Measurements from ENCODE around the gene UBR2. TPM values are rescaled to one million over a fixed set of nuclear protein-coding genes. Genes with fewer than 3 reads are reported as not detected.

Gene UBR2
- total and polyA plus RNA-seq, 2 of the 13 experiments (the other 11 are each of a cell fraction or from before 2014, with no cell fraction given) = 17.6 to 29.3 TPM

- H3K36me3 ChIP-seq (replicated peaks in 1 of 2; ENCODE audit: control insufficient read depth in 1 of 2, insufficient read depth in 2 of 2, low read length in 2 of 2) = peaks cover 16 to 40% of the 10 kb centered on the region in 2 experiments
- no peaks in the 10 kb centered on the region for H3K9me3 ChIP-seq (ENCODE audit: low read length)
- ChIA-PET POLR2A (interaction anchor here (1.2 kb wide), 1 partner anchor 52 kb away, joined by 4 read pairs; the partner anchor contains the start of gene TBCC), CTCF (ENCODE audit: low intra/inter-chr PET ratio, low total read pairs) (no interaction called here)
- no peak overlapping the region for H3K4me2 ChIP-seq (ENCODE audit: low read depth, low read length)
- no peak overlapping the region for H3K4me3 ChIP-seq (replicated peaks in 1 of 3; ENCODE audit: insufficient read depth in 1 of 3, low read depth in 2 of 3, low read length in 3 of 3)
- H3K27me3 ChIP-seq (ENCODE audit: control insufficient read depth in 1 of 2, insufficient read depth in 2 of 2, low read length in 2 of 2) = no peaks in the 10 kb centered on the region
- ATAC-seq (no peak), DNase-seq (ENCODE audit: low spot score) (no peak), FAIRE-seq (no peak)
- peak; percentile 58 for TF ChIP-seq RBM22 (optimal IDR thresholded peaks at IDR 0.05; ENCODE audit: low read length)
- TF ChIP-seq PHB2 (IDR thresholded peaks at IDR 0.05; ENCODE audit: partially characterized antibody) = no peak
- TF ChIP-seq THYN1 (CRISPR knock-in tag; IDR thresholded peaks at IDR 0.05; ENCODE audit: borderline replicate concordance, low read depth) = no peak
- TF ChIP-seq KMT2A (CRISPR knock-in tag; IDR thresholded peaks at IDR 0.05) = no peak
- no peak for TF ChIP-seq ZMYM3 (CRISPR knock-in tag; IDR thresholded peaks at IDR 0.05)
- no peaks in the 10 kb centered on the region for H3K79me2 ChIP-seq (ENCODE audit: insufficient read depth, low read length)
- H3K4me1 ChIP-seq (ENCODE audit: insufficient read depth, low read length) = no peaks in the 10 kb centered on the region
- BruUV-seq (replicated peaks) = no TSS peak
- H3K27ac ChIP-seq (ENCODE audit: extremely low read length, insufficient read depth, low read length) = no peak overlapping the region
- in situ Hi-C loops (cut with HindIII; ENCODE audit: extremely low pct_ligation_motif_present, low pct_unique_long_range_greater_than_20kb) = no loop called here
- no peak overlapping the region for H3K9ac ChIP-seq (ENCODE audit: insufficient read depth, low read depth, low read length)
- 98% methylated on average over 2 of the region's 2 CpGs for WGBS (ENCODE audit: low lambda C conversion rate)
- intact Hi-C loops (cut with micrococcal nuclease; ENCODE audit: unreplicated experiment) = no loop called here
- H4K20me1 ChIP-seq (ENCODE audit: insufficient read depth, low read length) = no peaks in the 10 kb centered on the region
- H2AFZ ChIP-seq (ENCODE audit: low read length) = no peak overlapping the region
These were observed 130.0 kb downstream of the UBR2 start for GRCh38 chr6:42693725-42694323.

GRCh38 chr6:42694586-42694985, 130.8 kb downstream of the UBR2 start:
- 94% methylated on average over 4 of the region's 4 CpGs for WGBS (ENCODE audit: low lambda C conversion rate)
- H4K20me1 ChIP-seq (ENCODE audit: insufficient read depth, low read length) = no peaks in the 10 kb centered on the region
- peaks cover 11 to 32% of the 10 kb centered on the region in 2 experiments for H3K36me3 ChIP-seq (replicated peaks in 1 of 2; ENCODE audit: control insufficient read depth in 1 of 2, insufficient read depth in 2 of 2, low read length in 2 of 2)
- FAIRE-seq = no peak
- H3K79me2 ChIP-seq (ENCODE audit: insufficient read depth, low read length) = no peaks in the 10 kb centered on the region
- H2AFZ ChIP-seq (ENCODE audit: low read length) = no peak overlapping the region
- no TSS peak for BruUV-seq (replicated peaks)
- ATAC-seq = no peak
- no peak overlapping the region for H3K4me3 ChIP-seq (replicated peaks in 1 of 3; ENCODE audit: insufficient read depth in 1 of 3, low read depth in 2 of 3, low read length in 3 of 3)
- in situ Hi-C loops (cut with HindIII; ENCODE audit: extremely low pct_ligation_motif_present, low pct_unique_long_range_greater_than_20kb) (no loop called here), intact Hi-C loops (cut with micrococcal nuclease; ENCODE audit: unreplicated experiment) (no loop called here)
- H3K4me2 ChIP-seq (ENCODE audit: low read depth, low read length) = no peak overlapping the region
- H3K9me3 ChIP-seq (ENCODE audit: low read length) = no peaks in the 10 kb centered on the region
- ChIA-PET CTCF (ENCODE audit: low intra/inter-chr PET ratio, low total read pairs) (no interaction called here), POLR2A (interaction anchor here (1.2 kb wide), 1 partner anchor 52 kb away, joined by 4 read pairs; the partner anchor contains the start of gene TBCC)
- H3K9ac ChIP-seq (ENCODE audit: insufficient read depth, low read depth, low read length) = no peak overlapping the region
- H3K27ac ChIP-seq (ENCODE audit: extremely low read length, insufficient read depth, low read length) = no peak overlapping the region
- no peaks in the 10 kb centered on the region for H3K4me1 ChIP-seq (ENCODE audit: insufficient read depth, low read length)
- DNase-seq (ENCODE audit: low spot score) = no peak
- no peaks in the 10 kb centered on the region for H3K27me3 ChIP-seq (ENCODE audit: control insufficient read depth in 1 of 2, insufficient read depth in 2 of 2, low read length in 2 of 2)
- TF ChIP-seq TFDP1 (CRISPR knock-in tag; IDR thresholded peaks at IDR 0.05; ENCODE audit: borderline replicate concordance) (no peak), MAFK (conservative IDR thresholded peaks at IDR 0.05 in 1 of 2, IDR thresholded peaks at IDR 0.05 in 1 of 2; ENCODE audit: low read length in 2 of 2) (no peak), TAF15 (IDR thresholded peaks at IDR 0.05; ENCODE audit: low read depth, low read length, poor library complexity, severe bottlenecking) (no peak), ZNF598 (CRISPR knock-in tag; IDR thresholded peaks at IDR 0.05; ENCODE audit: borderline replicate concordance) (no peak), ZNF720 (CRISPR knock-in tag; IDR thresholded peaks at IDR 0.05) (no peak), NR1H2 (CRISPR knock-in tag; IDR thresholded peaks at IDR 0.05; ENCODE audit: borderline replicate concordance, low read depth) (no peak), ARNT2 (CRISPR knock-in tag; IDR thresholded peaks at IDR 0.05; ENCODE audit: low read depth) (no peak), CTCF (CRISPR knock-in tag; IDR thresholded peaks at IDR 0.05) (no peak), MTERF4 (CRISPR knock-in tag; IDR thresholded peaks at IDR 0.05) (no peak), PTBP1 (IDR thresholded peaks at IDR 0.05; ENCODE audit: low read depth, low read length, poor library complexity, severe bottlenecking) (no peak)
